Measurements from ENCODE around the gene KRT78.

Gene KRT78

DNA sequence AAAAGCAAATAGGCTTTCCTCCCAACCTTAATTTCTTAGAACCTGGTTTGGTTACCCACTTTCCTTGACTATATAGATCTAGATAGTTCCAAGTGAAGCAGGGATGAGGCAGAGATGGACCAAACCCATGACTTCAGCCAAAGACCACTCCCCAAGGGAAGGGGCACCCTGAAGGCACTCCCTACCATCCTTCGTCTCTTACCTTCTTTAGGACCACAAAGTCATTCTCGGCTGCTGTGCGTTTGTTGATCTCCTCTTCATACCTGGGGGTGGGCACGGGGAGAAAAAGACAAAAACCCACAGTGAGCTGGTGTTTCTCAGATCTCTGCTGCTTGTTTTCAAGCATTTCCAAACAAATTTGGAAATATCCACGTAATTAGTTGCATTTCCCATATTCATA is 38.2 kb downstream of the KRT78 start:
- TF ChIP-seq, protein P1, sequence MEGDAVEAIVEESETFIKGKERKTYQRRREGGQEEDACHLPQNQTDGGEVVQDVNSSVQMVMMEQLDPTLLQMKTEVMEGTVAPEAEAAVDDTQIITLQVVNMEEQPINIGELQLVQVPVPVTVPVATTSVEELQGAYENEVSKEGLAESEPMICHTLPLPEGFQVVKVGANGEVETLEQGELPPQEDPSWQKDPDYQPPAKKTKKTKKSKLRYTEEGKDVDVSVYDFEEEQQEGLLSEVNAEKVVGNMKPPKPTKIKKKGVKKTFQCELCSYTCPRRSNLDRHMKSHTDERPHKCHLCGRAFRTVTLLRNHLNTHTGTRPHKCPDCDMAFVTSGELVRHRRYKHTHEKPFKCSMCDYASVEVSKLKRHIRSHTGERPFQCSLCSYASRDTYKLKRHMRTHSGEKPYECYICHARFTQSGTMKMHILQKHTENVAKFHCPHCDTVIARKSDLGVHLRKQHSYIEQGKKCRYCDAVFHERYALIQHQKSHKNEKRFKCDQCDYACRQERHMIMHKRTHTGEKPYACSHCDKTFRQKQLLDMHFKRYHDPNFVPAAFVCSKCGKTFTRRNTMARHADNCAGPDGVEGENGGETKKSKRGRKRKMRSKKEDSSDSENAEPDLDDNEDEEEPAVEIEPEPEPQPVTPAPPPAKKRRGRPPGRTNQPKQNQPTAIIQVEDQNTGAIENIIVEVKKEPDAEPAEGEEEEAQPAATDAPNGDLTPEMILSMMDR (IDR thresholded peaks at IDR 0.05; ENCODE audit: low read depth, low read length): no peak
- Histone ChIP-seq H3K4me1 (no peaks in the 10 kb centered on the region), H3K27me3 (peaks cover 7% of the 10 kb centered on the region), H3K36me3 (no peaks in the 10 kb centered on the region), H3K4me3 (ENCODE audit: low read depth, low read length) (no peak overlapping the region), H3K9me3 (no peaks in the 10 kb centered on the region)
- no peak for DNase-seq

DNA sequence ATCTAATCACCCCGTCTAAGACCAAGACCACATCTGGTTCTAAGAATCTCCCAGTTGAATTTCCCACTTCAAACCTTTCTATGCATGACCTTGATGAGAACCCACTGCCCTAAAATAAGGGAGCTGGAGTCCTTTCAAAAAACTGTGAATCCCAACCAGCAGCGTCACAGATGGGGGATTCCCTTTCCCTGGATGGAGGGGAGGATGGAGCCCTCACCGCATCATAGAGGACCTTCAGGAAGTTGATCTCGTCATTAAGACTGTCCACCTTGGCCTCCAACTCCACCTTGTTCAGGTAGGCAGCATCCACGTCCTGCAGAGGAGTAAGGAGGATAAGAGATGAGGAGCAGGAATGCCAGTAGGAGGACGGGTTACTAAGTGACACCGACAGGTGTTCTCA is 39.6 kb downstream of the KRT78 start:
- H3K9me3 ChIP-seq: no peaks in the 10 kb centered on the region
- TF ChIP-seq, protein P1 (IDR thresholded peaks at IDR 0.05; ENCODE audit: low read depth, low read length): no peak
- H3K4me1 ChIP-seq: no peaks in the 10 kb centered on the region
- peaks cover 4% of the 10 kb centered on the region for H3K27me3 ChIP-seq
- H3K36me3 ChIP-seq: no peaks in the 10 kb centered on the region
- H3K4me3 ChIP-seq (ENCODE audit: low read depth, low read length): no peak overlapping the region
- no peak for DNase-seq

DNA sequence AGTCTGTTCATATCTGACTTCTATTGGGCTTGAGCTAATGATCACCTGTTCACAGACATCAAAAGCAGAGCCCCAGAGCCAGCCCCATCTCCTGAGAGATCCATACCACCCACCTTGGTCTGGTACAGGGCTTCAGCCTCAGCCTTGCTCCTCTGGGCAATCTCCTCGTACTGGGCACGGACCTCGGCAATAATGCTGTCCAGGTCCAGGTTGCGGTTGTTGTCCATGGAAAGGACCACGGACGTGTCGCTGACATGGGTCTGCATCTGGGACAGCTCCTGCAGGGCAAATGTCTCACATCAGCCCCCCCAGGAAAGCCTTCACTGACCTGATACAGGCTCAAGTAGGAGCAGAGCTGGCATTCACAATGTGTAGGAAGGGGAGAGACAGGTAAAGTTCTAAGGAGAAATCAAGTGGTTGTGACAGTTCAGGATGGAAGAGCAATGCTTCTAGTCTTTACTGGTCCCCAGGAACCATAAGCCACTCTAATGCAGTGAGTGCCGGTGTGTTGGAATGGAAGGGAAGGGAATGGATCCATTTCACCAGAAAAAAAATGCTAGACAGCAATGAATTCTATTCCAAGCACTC is 40.1 kb downstream of the KRT78 start:
- Histone ChIP-seq H3K36me3 (no peaks in the 10 kb centered on the region), H3K4me1 (no peaks in the 10 kb centered on the region)
- TF ChIP-seq, protein P1 (IDR thresholded peaks at IDR 0.05; ENCODE audit: low read depth, low read length): no peak

DNA sequence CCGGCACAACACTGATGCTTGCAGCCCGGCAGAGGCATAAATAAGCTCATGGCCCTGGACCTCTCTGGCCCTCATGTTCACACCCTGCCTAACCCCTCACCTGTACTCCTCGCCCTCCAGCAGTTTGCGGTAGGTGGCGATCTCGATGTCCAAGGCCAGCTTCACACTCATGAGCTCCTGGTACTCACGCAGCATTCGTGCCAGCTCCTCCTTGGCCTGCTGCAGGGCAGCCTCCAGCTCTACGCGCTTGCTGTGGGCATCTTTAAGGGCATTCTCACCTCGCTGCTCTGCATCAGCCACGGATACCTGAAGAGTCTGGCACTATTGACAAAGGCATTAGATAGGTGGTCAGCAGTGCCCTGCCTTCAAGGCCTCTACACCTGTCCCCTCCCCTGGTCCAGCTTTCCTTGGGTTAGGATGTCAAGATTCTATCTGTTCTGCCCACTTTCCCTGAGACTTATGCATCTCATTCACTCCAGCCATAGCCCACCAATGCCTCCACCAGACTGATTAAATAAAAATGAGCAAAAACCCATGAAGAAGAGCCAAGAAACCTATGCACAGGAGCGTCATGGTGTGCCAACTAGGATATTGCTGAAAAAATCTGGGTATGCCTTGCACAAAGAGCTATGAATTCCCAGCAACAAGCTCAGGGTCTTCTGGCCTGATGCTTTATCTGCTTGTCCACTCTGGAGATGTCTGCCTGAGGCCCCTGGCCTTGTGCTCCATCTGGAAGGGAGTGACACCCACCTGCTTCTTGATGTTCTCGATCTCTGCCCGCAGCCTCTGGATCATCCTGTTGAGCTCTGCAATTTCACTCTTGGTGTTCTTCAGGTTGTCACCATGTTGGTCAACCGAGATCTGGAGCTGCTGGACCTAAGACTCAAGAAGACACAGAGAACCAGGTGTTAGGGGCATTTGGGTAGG is 41.0 kb downstream of the KRT78 start:
- no peaks in the 10 kb centered on the region for H3K36me3 ChIP-seq
- no peak overlapping the region for H3K4me3 ChIP-seq (ENCODE audit: low read depth, low read length)
- no peaks in the 10 kb centered on the region for H3K9me3 ChIP-seq
- DNase-seq: no peak
- no peaks in the 10 kb centered on the region; the same call in 1 of the 2 replicates for H3K27me3 ChIP-seq
- TF ChIP-seq, protein P1 (IDR thresholded peaks at IDR 0.05; ENCODE audit: low read depth, low read length): no peak
- H3K4me1 ChIP-seq: no peaks in the 10 kb centered on the region

More for the DNA sequence above, 40.1 kb downstream of the KRT78 start:
- no peak for DNase-seq
- Histone ChIP-seq H3K27me3 (peaks cover under 1% of the 10 kb centered on the region), H3K4me3 (ENCODE audit: low read depth, low read length) (no peak overlapping the region), H3K9me3 (no peaks in the 10 kb centered on the region)

DNA sequence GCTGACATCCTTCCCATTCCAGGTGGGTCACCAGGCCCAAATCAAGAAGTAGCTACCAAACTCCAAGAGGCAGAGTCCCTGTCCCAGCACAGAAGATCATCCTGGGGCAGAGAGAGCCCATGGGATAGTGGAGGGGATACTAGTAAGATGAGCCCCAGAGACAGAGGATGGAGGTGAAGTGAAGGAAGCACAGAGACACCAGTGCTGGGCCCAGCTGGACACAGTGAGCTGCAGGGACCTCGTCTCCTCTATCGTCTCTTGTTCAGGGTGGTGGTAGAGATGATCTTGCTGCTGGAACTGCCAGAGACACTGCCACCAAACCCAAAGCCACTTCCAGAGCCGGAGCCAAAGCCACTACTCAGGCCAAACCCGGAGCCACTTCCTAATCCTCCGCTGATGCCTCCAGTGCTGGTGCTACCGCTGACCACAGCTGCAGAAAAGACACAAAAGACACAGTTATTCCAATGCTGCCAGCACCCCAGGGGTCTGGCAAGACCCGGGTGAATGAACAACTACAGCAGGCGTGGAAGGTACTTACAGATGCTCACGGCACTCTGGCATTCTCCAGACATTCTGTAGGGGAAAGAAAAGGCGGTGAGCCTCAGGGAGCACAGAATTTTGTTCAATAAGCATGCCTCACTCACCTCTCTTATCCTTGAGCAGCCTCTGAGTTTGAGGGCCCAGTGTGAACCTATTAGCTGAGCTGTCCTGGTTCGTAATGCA is 41.8 kb downstream of the KRT78 start:
- no peaks in the 10 kb centered on the region for H3K36me3 ChIP-seq
- H3K4me1 ChIP-seq: no peaks in the 10 kb centered on the region
- H3K4me3 ChIP-seq (ENCODE audit: low read depth, low read length): no peak overlapping the region
- TF ChIP-seq, protein P1 (IDR thresholded peaks at IDR 0.05; ENCODE audit: low read depth, low read length): no peak
- no peaks in the 10 kb centered on the region; the same call in 1 of the 2 replicates for H3K27me3 ChIP-seq
- no peak for DNase-seq
- H3K9me3 ChIP-seq: no peaks in the 10 kb centered on the region
